Measurements from ENCODE around the gene PACRG.

DNA sequence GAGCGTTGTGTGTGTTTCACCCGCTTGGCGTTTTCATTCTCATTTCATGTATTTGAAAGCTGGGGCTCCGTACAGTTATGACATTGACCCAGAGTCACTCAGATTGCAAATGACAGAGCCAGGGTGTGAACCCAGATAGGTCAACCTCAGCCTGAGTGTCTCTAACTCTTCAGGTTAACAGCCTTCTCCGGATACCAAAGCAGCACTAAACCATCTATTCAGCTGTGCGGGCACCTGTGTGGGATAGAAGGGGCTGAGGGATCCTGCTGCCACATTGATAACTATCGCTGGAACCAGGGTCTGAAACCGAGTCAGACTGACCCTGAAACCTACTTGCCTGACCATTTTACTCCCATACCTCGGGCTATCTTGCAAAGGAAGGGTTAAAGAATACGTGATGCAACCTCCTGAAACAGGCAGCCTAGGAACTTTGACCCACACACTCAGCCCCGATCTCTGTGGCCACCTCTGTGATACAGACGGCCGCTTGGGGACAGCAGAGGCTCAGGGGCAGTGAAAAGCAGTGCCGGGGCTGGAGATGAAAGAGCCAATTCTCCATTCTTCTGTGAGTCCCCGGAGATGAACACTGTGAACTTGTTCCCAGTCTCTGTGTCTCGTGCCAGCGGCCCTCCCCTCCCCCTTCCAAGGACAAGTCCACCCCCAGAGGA, 453.2 kb downstream of the PACRG start:
- TF ChIP-seq, protein P1, sequence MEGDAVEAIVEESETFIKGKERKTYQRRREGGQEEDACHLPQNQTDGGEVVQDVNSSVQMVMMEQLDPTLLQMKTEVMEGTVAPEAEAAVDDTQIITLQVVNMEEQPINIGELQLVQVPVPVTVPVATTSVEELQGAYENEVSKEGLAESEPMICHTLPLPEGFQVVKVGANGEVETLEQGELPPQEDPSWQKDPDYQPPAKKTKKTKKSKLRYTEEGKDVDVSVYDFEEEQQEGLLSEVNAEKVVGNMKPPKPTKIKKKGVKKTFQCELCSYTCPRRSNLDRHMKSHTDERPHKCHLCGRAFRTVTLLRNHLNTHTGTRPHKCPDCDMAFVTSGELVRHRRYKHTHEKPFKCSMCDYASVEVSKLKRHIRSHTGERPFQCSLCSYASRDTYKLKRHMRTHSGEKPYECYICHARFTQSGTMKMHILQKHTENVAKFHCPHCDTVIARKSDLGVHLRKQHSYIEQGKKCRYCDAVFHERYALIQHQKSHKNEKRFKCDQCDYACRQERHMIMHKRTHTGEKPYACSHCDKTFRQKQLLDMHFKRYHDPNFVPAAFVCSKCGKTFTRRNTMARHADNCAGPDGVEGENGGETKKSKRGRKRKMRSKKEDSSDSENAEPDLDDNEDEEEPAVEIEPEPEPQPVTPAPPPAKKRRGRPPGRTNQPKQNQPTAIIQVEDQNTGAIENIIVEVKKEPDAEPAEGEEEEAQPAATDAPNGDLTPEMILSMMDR (IDR thresholded peaks at IDR 0.05; ENCODE audit: extremely low read depth in 1 of 2, insufficient read depth in 1 of 2, low read depth in 1 of 2, low read length in 2 of 2): peak; percentile 93 to 97
- no peak for TF ChIP-seq JUN (IDR thresholded peaks at IDR 0.05; ENCODE audit: borderline replicate concordance, insufficient read depth, insufficient read length, low read depth)
- no peak for TF ChIP-seq MYC (IDR thresholded peaks at IDR 0.05; ENCODE audit: low read depth, low read length)
- TF ChIP-seq, protein P2, sequence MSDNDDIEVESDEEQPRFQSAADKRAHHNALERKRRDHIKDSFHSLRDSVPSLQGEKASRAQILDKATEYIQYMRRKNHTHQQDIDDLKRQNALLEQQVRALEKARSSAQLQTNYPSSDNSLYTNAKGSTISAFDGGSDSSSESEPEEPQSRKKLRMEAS (IDR thresholded peaks at IDR 0.05; ENCODE audit: insufficient read depth, insufficient read length): no peak
- no peak for TF ChIP-seq POLR2A (IDR thresholded peaks at IDR 0.05; ENCODE audit: low read depth, low read length)
- TF ChIP-seq EZH2 (IDR thresholded peaks at IDR 0.05; ENCODE audit: borderline replicate concordance, low read depth, low read length, severe bottlenecking): no peak
